ENCODE measurements around the gene HSD17B1.

Gene HSD17B1

DNA sequence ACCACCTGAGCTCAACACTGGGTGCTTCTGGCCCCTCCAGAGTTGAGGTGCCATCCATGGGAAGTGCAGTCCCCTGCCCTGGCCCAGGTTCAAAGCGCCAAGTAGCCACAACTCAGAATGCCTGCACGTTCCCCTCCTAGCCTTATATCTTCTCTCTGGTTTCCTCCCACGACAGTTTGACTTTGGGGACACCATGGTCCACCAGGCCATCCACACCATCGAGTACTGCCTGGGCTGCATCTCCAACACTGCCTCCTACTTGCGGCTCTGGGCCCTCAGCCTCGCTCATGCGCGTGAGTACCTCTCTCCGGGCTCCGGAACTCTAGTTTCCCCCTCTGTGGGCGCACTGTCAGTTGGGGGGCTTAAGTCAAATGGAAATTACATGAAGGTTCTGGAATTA is 39.0 kb upstream of the HSD17B1 start:
- Histone ChIP-seq H3K36me3 (ENCODE audit: control insufficient read depth in 1 of 2, insufficient read depth in 2 of 2, low read length in 2 of 2) (peaks cover 27 to 37% of the 10 kb centered on the region in 2 experiments), H4K91ac (ENCODE audit: low read depth, low read length) (no peak overlapping the region), H2BK120ac (ENCODE audit: insufficient read depth, low read length, poor library complexity) (no peak overlapping the region), H3K9me3 (ENCODE audit: insufficient read depth, low read depth, low read length) (no peaks in the 10 kb centered on the region), H2BK5ac (ENCODE audit: low read depth, low read length, poor library complexity) (no peak overlapping the region), H3K14ac (ENCODE audit: low read length) (no peak overlapping the region), H2BK12ac (ENCODE audit: low read length) (no peak overlapping the region), H2AK5ac (ENCODE audit: low read length) (no peak overlapping the region), H3K18ac (ENCODE audit: low read length) (peak overlapping the region; percentile 26), H3K4me3 (ENCODE audit: low read depth, low read length) (no peak overlapping the region), H4K12ac (ENCODE audit: low read depth, low read length) (no peak overlapping the region), H3K79me1 (ENCODE audit: low read length) (peaks cover 3% of the 10 kb centered on the region), H3K4me2 (ENCODE audit: low read length) (no peak overlapping the region), H3K79me2 (ENCODE audit: control insufficient read depth, insufficient read depth, low read length, poor library complexity) (no peaks in the 10 kb centered on the region), H2AFZ (ENCODE audit: insufficient read depth, low read length, poor library complexity) (no peak overlapping the region), H3K27me3 (ENCODE audit: insufficient read depth, low read length) (no peaks in the 10 kb centered on the region), H3K4me1 (ENCODE audit: control insufficient read depth in 1 of 2, insufficient read depth in 2 of 2, low read length in 2 of 2) (peaks cover 6 to 16% of the 10 kb centered on the region in 2 experiments), H3K4ac (ENCODE audit: low read depth, low read length) (no peak overlapping the region), H4K8ac (ENCODE audit: low read depth, low read length) (no peak overlapping the region), H3K9ac (ENCODE audit: low read length) (no peak overlapping the region), H3K23ac (ENCODE audit: low read length) (no peak overlapping the region), H3K27ac (ENCODE audit: low read depth, low read length) (no peak overlapping the region)
- no peak for DNase-seq
- WGBS (ENCODE audit: extremely low coverage, insufficient coverage, insufficient read length) = no CpG with 5 or more reads among the region's 11 CpGs

DNA sequence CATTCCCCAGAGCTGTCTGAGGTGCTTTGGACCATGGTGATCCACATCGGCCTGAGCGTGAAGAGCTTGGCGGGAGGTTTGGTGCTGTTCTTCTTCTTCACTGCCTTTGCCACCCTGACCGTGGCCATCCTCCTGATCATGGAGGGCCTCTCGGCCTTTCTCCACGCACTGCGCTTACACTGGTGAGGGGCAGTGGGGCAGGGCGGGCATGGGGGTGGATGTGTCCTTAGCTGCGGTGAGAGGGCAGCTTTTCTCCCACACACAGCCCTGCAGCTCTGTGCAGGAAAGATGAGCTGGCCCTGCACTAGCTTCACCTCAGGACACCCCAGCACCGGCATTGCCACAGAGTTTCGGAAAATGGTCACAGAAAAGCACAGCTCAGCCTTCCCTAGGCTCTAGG is 38.4 kb upstream of the HSD17B1 start:
- Histone ChIP-seq H3K4ac (ENCODE audit: low read depth, low read length) (no peak overlapping the region), H3K79me1 (ENCODE audit: low read length) (peaks cover 7% of the 10 kb centered on the region), H3K9me3 (ENCODE audit: insufficient read depth, low read depth, low read length) (no peaks in the 10 kb centered on the region), H2BK12ac (ENCODE audit: low read length) (no peak overlapping the region), H3K18ac (ENCODE audit: low read length) (no peak overlapping the region), H2BK5ac (ENCODE audit: low read depth, low read length, poor library complexity) (no peak overlapping the region), H3K4me1 (ENCODE audit: control insufficient read depth in 1 of 2, insufficient read depth in 2 of 2, low read length in 2 of 2) (peaks cover 12 to 22% of the 10 kb centered on the region in 2 experiments), H3K23ac (ENCODE audit: low read length) (no peak overlapping the region), H3K14ac (ENCODE audit: low read length) (no peak overlapping the region), H2AK5ac (ENCODE audit: low read length) (no peak overlapping the region), H2BK120ac (ENCODE audit: insufficient read depth, low read length, poor library complexity) (no peak overlapping the region), H4K91ac (ENCODE audit: low read depth, low read length) (no peak overlapping the region), H2AFZ (ENCODE audit: insufficient read depth, low read length, poor library complexity) (no peak overlapping the region), H4K12ac (ENCODE audit: low read depth, low read length) (no peak overlapping the region), H3K27ac (ENCODE audit: low read depth, low read length) (no peak overlapping the region), H3K36me3 (ENCODE audit: control insufficient read depth in 1 of 2, insufficient read depth in 2 of 2, low read length in 2 of 2) (peaks cover 24 to 33% of the 10 kb centered on the region in 2 experiments), H3K9ac (ENCODE audit: low read length) (no peak overlapping the region), H3K79me2 (ENCODE audit: control insufficient read depth, insufficient read depth, low read length, poor library complexity) (no peaks in the 10 kb centered on the region), H3K4me3 (ENCODE audit: low read depth, low read length) (no peak overlapping the region), H4K8ac (ENCODE audit: low read depth, low read length) (no peak overlapping the region), H3K4me2 (ENCODE audit: low read length) (no peak overlapping the region), H3K27me3 (ENCODE audit: insufficient read depth, low read length) (no peaks in the 10 kb centered on the region)
- no CpG with 5 or more reads among the region's 11 CpGs for whole genome bisulfite sequencing (ENCODE audit: extremely low coverage, insufficient coverage, insufficient read length)
- DNase-seq = no peak

DNA sequence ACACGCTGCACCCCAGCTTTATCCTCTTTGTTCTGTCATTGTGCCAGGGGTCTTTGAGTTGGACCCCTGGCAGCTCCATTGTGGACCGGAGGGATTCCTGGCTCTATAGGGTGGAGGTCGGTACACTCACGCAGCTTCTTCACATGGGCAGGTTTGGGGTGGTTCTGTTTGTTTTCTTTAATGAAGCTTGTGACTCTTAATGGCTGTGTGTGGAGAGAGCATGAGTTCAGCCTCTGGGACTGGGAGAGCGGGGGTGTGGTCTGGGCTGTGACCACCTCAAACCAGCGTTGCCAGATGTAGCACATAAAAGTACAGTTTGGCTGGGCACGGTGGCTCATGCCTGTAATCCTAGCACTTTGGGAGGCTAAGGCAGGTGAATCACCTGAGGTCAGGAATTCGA is 37.9 kb upstream of the HSD17B1 start:
- DNase-seq = no peak
- Histone ChIP-seq H3K4me3 (ENCODE audit: low read depth, low read length) (no peak overlapping the region), H2BK5ac (ENCODE audit: low read depth, low read length, poor library complexity) (no peak overlapping the region), H2AK5ac (ENCODE audit: low read length) (no peak overlapping the region), H4K91ac (ENCODE audit: low read depth, low read length) (no peak overlapping the region), H2BK120ac (ENCODE audit: insufficient read depth, low read length, poor library complexity) (no peak overlapping the region), H3K18ac (ENCODE audit: low read length) (no peak overlapping the region), H3K4me2 (ENCODE audit: low read length) (no peak overlapping the region), H3K27me3 (ENCODE audit: insufficient read depth, low read length) (no peaks in the 10 kb centered on the region), H2BK12ac (ENCODE audit: low read length) (no peak overlapping the region), H3K14ac (ENCODE audit: low read length) (no peak overlapping the region), H3K9me3 (ENCODE audit: insufficient read depth, low read depth, low read length) (no peaks in the 10 kb centered on the region), H3K79me2 (ENCODE audit: control insufficient read depth, insufficient read depth, low read length, poor library complexity) (no peaks in the 10 kb centered on the region), H2AFZ (ENCODE audit: insufficient read depth, low read length, poor library complexity) (no peak overlapping the region), H3K27ac (ENCODE audit: low read depth, low read length) (no peak overlapping the region), H3K9ac (ENCODE audit: low read length) (no peak overlapping the region), H3K23ac (ENCODE audit: low read length) (no peak overlapping the region), H3K4me1 (ENCODE audit: control insufficient read depth in 1 of 2, insufficient read depth in 2 of 2, low read length in 2 of 2) (peaks cover 18 to 27% of the 10 kb centered on the region in 2 experiments), H4K12ac (ENCODE audit: low read depth, low read length) (no peak overlapping the region), H3K36me3 (ENCODE audit: control insufficient read depth in 1 of 2, insufficient read depth in 2 of 2, low read length in 2 of 2) (peaks cover 20 to 29% of the 10 kb centered on the region in 2 experiments), H4K8ac (ENCODE audit: low read depth, low read length) (no peak overlapping the region), H3K79me1 (ENCODE audit: low read length) (peaks cover 13% of the 10 kb centered on the region), H3K4ac (ENCODE audit: low read depth, low read length) (no peak overlapping the region)
- no CpG with 5 or more reads among the region's 8 CpGs for WGBS (ENCODE audit: extremely low coverage, insufficient coverage, insufficient read length)

DNA sequence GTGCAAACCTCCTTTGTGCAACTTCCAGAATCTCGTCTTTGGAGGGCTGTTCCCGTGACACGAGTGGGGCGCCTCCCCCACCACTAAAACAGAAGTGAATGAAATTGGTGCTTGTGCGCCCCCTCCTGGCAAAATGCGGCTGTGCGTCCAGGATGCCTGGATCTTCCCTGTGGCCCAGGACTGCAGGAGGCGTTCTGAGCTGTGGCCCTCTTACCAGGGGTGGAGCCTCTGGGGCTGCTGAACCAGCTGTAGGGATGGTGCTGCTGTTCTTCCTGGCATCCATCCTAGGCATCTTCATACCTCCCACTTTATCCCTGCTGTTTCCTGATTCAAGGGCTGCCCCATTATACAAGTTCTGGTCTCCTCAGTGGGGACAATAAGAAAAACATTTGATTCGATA is 35.2 kb upstream of the HSD17B1 start:
- Histone ChIP-seq H2BK5ac (ENCODE audit: low read depth, low read length, poor library complexity) (no peak overlapping the region), H3K4me3 (ENCODE audit: low read depth, low read length) (no peak overlapping the region), H3K9ac (ENCODE audit: low read length) (no peak overlapping the region), H2AFZ (ENCODE audit: insufficient read depth, low read length, poor library complexity) (no peak overlapping the region), H2BK12ac (ENCODE audit: low read length) (no peak overlapping the region), H3K4me1 (ENCODE audit: control insufficient read depth in 1 of 2, insufficient read depth in 2 of 2, low read length in 2 of 2) (peaks cover 40 to 42% of the 10 kb centered on the region in 2 experiments), H3K36me3 (ENCODE audit: control insufficient read depth in 1 of 2, insufficient read depth in 2 of 2, low read length in 2 of 2) (peaks cover 29 to 31% of the 10 kb centered on the region in 2 experiments), H3K27me3 (ENCODE audit: insufficient read depth, low read length) (no peaks in the 10 kb centered on the region), H4K8ac (ENCODE audit: low read depth, low read length) (no peak overlapping the region), H4K91ac (ENCODE audit: low read depth, low read length) (no peak overlapping the region), H3K9me3 (ENCODE audit: insufficient read depth, low read depth, low read length) (no peaks in the 10 kb centered on the region), H4K12ac (ENCODE audit: low read depth, low read length) (no peak overlapping the region), H3K4me2 (ENCODE audit: low read length) (no peak overlapping the region), H3K23ac (ENCODE audit: low read length) (no peak overlapping the region), H2AK5ac (ENCODE audit: low read length) (no peak overlapping the region), H3K14ac (ENCODE audit: low read length) (no peak overlapping the region), H3K79me2 (ENCODE audit: control insufficient read depth, insufficient read depth, low read length, poor library complexity) (peaks cover 3% of the 10 kb centered on the region), H3K4ac (ENCODE audit: low read depth, low read length) (no peak overlapping the region), H3K79me1 (ENCODE audit: low read length) (peaks cover 32% of the 10 kb centered on the region), H3K18ac (ENCODE audit: low read length) (no peak overlapping the region), H3K27ac (ENCODE audit: low read depth, low read length) (no peak overlapping the region), H2BK120ac (ENCODE audit: insufficient read depth, low read length, poor library complexity) (no peak overlapping the region)
- DNase-seq = peak; percentile 90 to 92
- no CpG with 5 or more reads among the region's 9 CpGs for WGBS (ENCODE audit: extremely low coverage, insufficient coverage, insufficient read length)
